Activated naive CD4-positive, alpha-beta T cell treated with anti-CD3 and anti-CD28 coated beads, Interleukin-2, amount 50 U/mL, for 24 hours (primary cell): Measurements from ENCODE around the gene GRIK2.

Experiments used
- H3K27ac Mint-ChIP-seq: one replicate; pipeline ENCODE4 v1.8.0; 2021; ENCODE audit warnings: mild to moderate bottlenecking, mixed read lengths
- H3K27me3 Mint-ChIP-seq: one replicate; pipeline ENCODE4 v1.8.0; 2021; ENCODE audit warnings: mixed read lengths
- H3K36me3 Mint-ChIP-seq: one replicate; pipeline ENCODE4 v1.8.0; 2021; ENCODE audit warnings: mixed read lengths
- H3K4me1 Mint-ChIP-seq: one replicate; pipeline ENCODE4 v1.8.0; 2021; ENCODE audit warnings: mixed read lengths
- H3K4me3 Mint-ChIP-seq: one replicate; pipeline ENCODE4 v1.8.0; 2021; ENCODE audit warnings: mild to moderate bottlenecking, mixed read lengths
- H3K9me3 Mint-ChIP-seq: one replicate; pipeline ENCODE4 v1.8.0; 2021; ENCODE audit warnings: mixed read lengths

GRIK2 gene

GRCh38 chr6:101765281-101765680 is 371.8 kb downstream of the GRIK2 start:
- Mint-ChIP-seq H3K27me3 (no peaks in the 10 kb centered on the region), H3K9me3 (no peaks in the 10 kb centered on the region), H3K4me3 (no peak overlapping the region), H3K4me1 (no peaks in the 10 kb centered on the region), H3K27ac (no peak overlapping the region), H3K36me3 (no peaks in the 10 kb centered on the region)

GRCh38 chr6:101770116-101770515 is 376.6 kb downstream of the GRIK2 start:
- H3K9me3 Mint-ChIP-seq = peaks cover 9% of the 10 kb centered on the region
- H3K4me3 Mint-ChIP-seq = no peak overlapping the region
- H3K4me1 Mint-ChIP-seq = no peaks in the 10 kb centered on the region
- no peaks in the 10 kb centered on the region for H3K36me3 Mint-ChIP-seq
- H3K27ac Mint-ChIP-seq = no peak overlapping the region
- H3K27me3 Mint-ChIP-seq = no peaks in the 10 kb centered on the region

GRCh38 chr6:101776919-101777350 is 383.4 kb downstream of the GRIK2 start:
- no peak overlapping the region for H3K27ac Mint-ChIP-seq
- no peaks in the 10 kb centered on the region for H3K4me1 Mint-ChIP-seq
- peaks cover 9% of the 10 kb centered on the region for H3K9me3 Mint-ChIP-seq
- no peaks in the 10 kb centered on the region for H3K36me3 Mint-ChIP-seq
- no peak overlapping the region for H3K4me3 Mint-ChIP-seq
- H3K27me3 Mint-ChIP-seq = no peaks in the 10 kb centered on the region

- peaks cover 2% of the 10 kb centered on the region for H3K9me3 Mint-ChIP-seq
Observed at GRCh38 chr6:101777646-101778045, 384.1 kb downstream of the GRIK2 start.

GRCh38 chr6:101779051-101779844 is 385.7 kb downstream of the GRIK2 start:
- no peaks in the 10 kb centered on the region for H3K27me3 Mint-ChIP-seq

More at GRCh38 chr6:101777646-101778045, 384.1 kb downstream of the GRIK2 start:
- H3K27ac Mint-ChIP-seq = no peak overlapping the region
- no peak overlapping the region for H3K4me3 Mint-ChIP-seq
- no peaks in the 10 kb centered on the region for H3K4me1 Mint-ChIP-seq
- no peaks in the 10 kb centered on the region for H3K27me3 Mint-ChIP-seq
- no peaks in the 10 kb centered on the region for H3K36me3 Mint-ChIP-seq

GRCh38 chr6:101783287-101783686 is 389.8 kb downstream of the GRIK2 start:
- H3K27ac Mint-ChIP-seq = no peak overlapping the region
- H3K4me3 Mint-ChIP-seq = no peak overlapping the region
- no peaks in the 10 kb centered on the region for H3K9me3 Mint-ChIP-seq
- no peaks in the 10 kb centered on the region for H3K27me3 Mint-ChIP-seq
- H3K36me3 Mint-ChIP-seq = no peaks in the 10 kb centered on the region
- no peaks in the 10 kb centered on the region for H3K4me1 Mint-ChIP-seq

More at GRCh38 chr6:101779051-101779844, 385.7 kb downstream of the GRIK2 start:
- Mint-ChIP-seq H3K4me1 (no peaks in the 10 kb centered on the region), H3K9me3 (no peaks in the 10 kb centered on the region), H3K36me3 (no peaks in the 10 kb centered on the region), H3K27ac (no peak overlapping the region), H3K4me3 (no peak overlapping the region)

GRCh38 chr6:101784094-101784493 is 390.6 kb downstream of the GRIK2 start:
- H3K4me3 Mint-ChIP-seq = no peak overlapping the region
- no peaks in the 10 kb centered on the region for H3K4me1 Mint-ChIP-seq
- H3K36me3 Mint-ChIP-seq = no peaks in the 10 kb centered on the region
- no peaks in the 10 kb centered on the region for H3K27me3 Mint-ChIP-seq
- no peak overlapping the region for H3K27ac Mint-ChIP-seq
- H3K9me3 Mint-ChIP-seq = no peaks in the 10 kb centered on the region

GRCh38 chr6:101799531-101799930 is 406.0 kb downstream of the GRIK2 start:
- H3K27ac Mint-ChIP-seq = no peak overlapping the region
- H3K4me1 Mint-ChIP-seq = no peaks in the 10 kb centered on the region
- no peaks in the 10 kb centered on the region for H3K27me3 Mint-ChIP-seq
- H3K36me3 Mint-ChIP-seq = no peaks in the 10 kb centered on the region
- peaks cover 6% of the 10 kb centered on the region for H3K9me3 Mint-ChIP-seq
- no peak overlapping the region for H3K4me3 Mint-ChIP-seq

- peaks cover 6% of the 10 kb centered on the region for H3K9me3 Mint-ChIP-seq
- H3K4me1 Mint-ChIP-seq = no peaks in the 10 kb centered on the region
- H3K27ac Mint-ChIP-seq = no peak overlapping the region
- H3K36me3 Mint-ChIP-seq = no peaks in the 10 kb centered on the region
- no peaks in the 10 kb centered on the region for H3K27me3 Mint-ChIP-seq
- H3K4me3 Mint-ChIP-seq = no peak overlapping the region
Observed at GRCh38 chr6:101800598-101800997, 407.1 kb downstream of the GRIK2 start.

- no peak overlapping the region for H3K27ac Mint-ChIP-seq
- no peaks in the 10 kb centered on the region for H3K36me3 Mint-ChIP-seq
- peaks cover 11% of the 10 kb centered on the region for H3K9me3 Mint-ChIP-seq
- H3K27me3 Mint-ChIP-seq = no peaks in the 10 kb centered on the region
- no peaks in the 10 kb centered on the region for H3K4me1 Mint-ChIP-seq
- no peak overlapping the region for H3K4me3 Mint-ChIP-seq
Observed at GRCh38 chr6:101803136-101803535, 409.6 kb downstream of the GRIK2 start.

- no peaks in the 10 kb centered on the region for H3K4me1 Mint-ChIP-seq
- no peaks in the 10 kb centered on the region for H3K36me3 Mint-ChIP-seq
Observed at GRCh38 chr6:101806241-101806640, 412.7 kb downstream of the GRIK2 start.

GRCh38 chr6:101811108-101811507 is 417.6 kb downstream of the GRIK2 start:
- no peaks in the 10 kb centered on the region for H3K36me3 Mint-ChIP-seq
- no peak overlapping the region for H3K4me3 Mint-ChIP-seq
- H3K9me3 Mint-ChIP-seq = peaks cover 4% of the 10 kb centered on the region
- no peak overlapping the region for H3K27ac Mint-ChIP-seq
- no peaks in the 10 kb centered on the region for H3K27me3 Mint-ChIP-seq
- H3K4me1 Mint-ChIP-seq = no peaks in the 10 kb centered on the region

More at GRCh38 chr6:101806241-101806640, 412.7 kb downstream of the GRIK2 start:
- Mint-ChIP-seq H3K4me3 (no peak overlapping the region), H3K27me3 (no peaks in the 10 kb centered on the region), H3K27ac (no peak overlapping the region), H3K9me3 (peaks cover 11% of the 10 kb centered on the region)

GRCh38 chr6:101816716-101817115 is 423.2 kb downstream of the GRIK2 start:
- no peaks in the 10 kb centered on the region for H3K4me1 Mint-ChIP-seq
- no peaks in the 10 kb centered on the region for H3K36me3 Mint-ChIP-seq
- no peaks in the 10 kb centered on the region for H3K9me3 Mint-ChIP-seq
- no peak overlapping the region for H3K27ac Mint-ChIP-seq
- H3K4me3 Mint-ChIP-seq = no peak overlapping the region
- no peaks in the 10 kb centered on the region for H3K27me3 Mint-ChIP-seq

- Mint-ChIP-seq H3K27me3 (no peaks in the 10 kb centered on the region), H3K9me3 (no peaks in the 10 kb centered on the region), H3K36me3 (no peaks in the 10 kb centered on the region), H3K27ac (no peak overlapping the region), H3K4me3 (no peak overlapping the region), H3K4me1 (no peaks in the 10 kb centered on the region)
Observed at GRCh38 chr6:101818051-101818450, 424.5 kb downstream of the GRIK2 start.

GRCh38 chr6:101824551-101825345 is 431.2 kb downstream of the GRIK2 start:
- H3K4me1 Mint-ChIP-seq = no peaks in the 10 kb centered on the region
- no peaks in the 10 kb centered on the region for H3K36me3 Mint-ChIP-seq
- H3K9me3 Mint-ChIP-seq = peaks cover 16% of the 10 kb centered on the region
- no peaks in the 10 kb centered on the region for H3K27me3 Mint-ChIP-seq
- no peak overlapping the region for H3K4me3 Mint-ChIP-seq
- no peak overlapping the region for H3K27ac Mint-ChIP-seq

- Mint-ChIP-seq H3K36me3 (no peaks in the 10 kb centered on the region), H3K9me3 (peaks cover 16% of the 10 kb centered on the region), H3K4me1 (no peaks in the 10 kb centered on the region), H3K27me3 (no peaks in the 10 kb centered on the region), H3K4me3 (no peak overlapping the region), H3K27ac (no peak overlapping the region)
Observed at GRCh38 chr6:101826269-101826668, 432.8 kb downstream of the GRIK2 start.
